K562 (cell line): ENCODE measurements around the gene UBXN6. TPM values are rescaled to one million over a fixed set of nuclear protein-coding genes. Genes with fewer than 3 reads are reported as not detected.

Source experiments
- ATAC-seq: fragments of 200-7000 bp; cut with Tn5 transposase; 3 replicates; pipeline ENCODE4 v1.9.1; 2020; ENCODE audit warnings: moderate library complexity
- BruUV-seq: library from RNA; stranded (reverse); fragments of 400-500 nt; replicated peaks from 2 replicates; lab custom pipeline; 2021; lab: Mats Ljungman, UMichigan
- CTCF ChIA-PET: fragments of 300-600 bp; formaldehyde crosslinking; extraction: SDS; loops from one replicate; lab custom pipeline; 2021; ENCODE audit warnings: low intra/inter-chr PET ratio; lab: Yijun Ruan, JAX
- POLR2A ChIA-PET: fragments of 300-600, 350-650 bp; sonication (Branson Sonifier 250); formaldehyde crosslinking; extraction: SDS; loops from one replicate; lab custom pipeline; 2021; ENCODE audit warnings: antibody characterized with exemption, inconsistent platforms; lab: Yijun Ruan, JAX
- DNase-seq, 4 experiments: peaks; one replicate each; pipeline versions ENCODE4 v3.0.0 to v3.0.0-alpha.2; 2011 to 2018; ENCODE audit warnings: low spot score in 3 of 4, mixed read lengths in 3 of 4; ENCODE audit errors: extremely low read depth in 1 of 4
- FAIRE-seq: peaks from 2 replicates; lab custom pipeline; 2011; peaks lifted over from hg19 to GRCh38; lab: Jason Lieb, UNC
- H2AFZ ChIP-seq: 2 replicates; pipeline ENCODE4 v1.6.0; 2011; ENCODE audit warnings: low read depth, low read length, control low read depth, inconsistent platforms
- H3K27ac ChIP-seq: fragments of 200-600 bp; 3 replicates; pipeline ENCODE4 v1.8.0; 2011; ENCODE audit warnings: low read depth, mild to moderate bottlenecking, control low read depth, inconsistent platforms, low read length, moderate library complexity, mixed read lengths; ENCODE audit errors: extremely low read depth
- H3K27me3 ChIP-seq, 2 experiments: fragments of 300-600 bp in 1 of 2; 2 replicates in 1 of 2; 3 replicates in 1 of 2; pipeline versions ENCODE4 v1.6.0 to v1.8.0; 2011; ENCODE audit warnings: inconsistent platforms in 2 of 2, low read length in 2 of 2, mild to moderate bottlenecking in 1 of 2, mixed read lengths in 1 of 2, moderate library complexity in 1 of 2; ENCODE audit not compliant: control insufficient read depth in 2 of 2, insufficient read depth in 2 of 2
- H3K36me3 ChIP-seq: fragments of 300-600 bp; 3 replicates; pipeline ENCODE4 v1.8.0; 2011; ENCODE audit warnings: mild to moderate bottlenecking, low read length, inconsistent platforms; ENCODE audit not compliant: control insufficient read depth, insufficient read depth
- H3K4me1 ChIP-seq, 2 experiments: fragments of 200-600 bp in 1 of 2; replicated peaks in 1 of 2; 2 replicates in 1 of 2; 3 replicates in 1 of 2; pipeline versions ENCODE4 v1.5.1 to v1.8.0; 2011; ENCODE audit warnings: inconsistent platforms in 2 of 2, low read length in 2 of 2, mild to moderate bottlenecking in 1 of 2, mixed read lengths in 1 of 2, moderate library complexity in 1 of 2; ENCODE audit not compliant: control insufficient read depth in 2 of 2, insufficient read depth in 2 of 2
- H3K4me2 ChIP-seq: 2 replicates; pipeline ENCODE4 v1.6.1; 2011; ENCODE audit warnings: low read length, control low read depth, inconsistent platforms, mixed read lengths; ENCODE audit not compliant: insufficient read depth
- H3K4me3 ChIP-seq: fragments of 200-600 bp; sonication (generic), shearing (Covaris generic); 2 replicates; pipeline ENCODE4 v1.5.1; 2016; ENCODE audit warnings: control low read depth, inconsistent platforms
- H3K79me2 ChIP-seq: fragments of 200-600 bp; 3 replicates; pipeline ENCODE4 v1.8.0; 2011; ENCODE audit warnings: low read length, inconsistent platforms; ENCODE audit not compliant: control insufficient read depth, insufficient read depth
- H3K9ac ChIP-seq, 2 experiments: 2 replicates each; pipeline versions ENCODE4 v1.6.0 to v1.6.1; 2011; ENCODE audit warnings: low read depth in 2 of 2, low read length in 2 of 2, control low read depth in 1 of 2, inconsistent platforms in 1 of 2, mild to moderate bottlenecking in 1 of 2, mixed read lengths in 1 of 2; ENCODE audit not compliant: insufficient read depth in 1 of 2
- H3K9me1 ChIP-seq: one replicate; pipeline ENCODE4 v1.6.0; 2011; ENCODE audit warnings: inconsistent platforms, mild to moderate bottlenecking, low read length, moderate library complexity; ENCODE audit not compliant: control insufficient read depth, insufficient read depth
- H3K9me3 ChIP-seq: replicated peaks from 2 replicates; pipeline ENCODE4 v1.5.1; 2011; ENCODE audit warnings: low read depth, low read length, inconsistent platforms; ENCODE audit not compliant: control insufficient read depth, insufficient read depth
- H4K20me1 ChIP-seq: replicated peaks from 2 replicates; pipeline ENCODE4 v1.6.1; 2011; ENCODE audit warnings: low read length, inconsistent platforms, mixed read lengths; ENCODE audit not compliant: control insufficient read depth, insufficient read depth
- GABPB1 ChIP-seq: sonication (generic); formaldehyde crosslinking; IDR thresholded peaks from 2 replicates; pipeline ENCODE4 v1.8.0; 2022; ENCODE audit warnings: mild to moderate bottlenecking, missing genetic modification reagents
- HDAC2 ChIP-seq: fragments of 450-650 bp; IDR thresholded peaks from 2 replicates; pipeline ENCODE4 v1.6.1; 2016; ENCODE audit warnings: mild to moderate bottlenecking
- NRF1 ChIP-seq, 2 experiments: fragments of 450-650 bp; IDR thresholded peaks in 1 of 2; conservative IDR thresholded peaks in 1 of 2; 2 replicates each; pipeline ENCODE4 v1.6.1; 2014; ENCODE audit warnings: mild to moderate bottlenecking in 2 of 2
- ZNF766 ChIP-seq: fragments of 200-800 bp; sonication (Bioruptor generic); conservative IDR thresholded peaks from 2 replicates; pipeline ENCODE4 v1.6.1; 2016; ENCODE audit warnings: missing genetic modification characterization, missing compliant biosample characterization
- WGBS: fragments of 100-300 bp; shearing (Covaris generic); methylation state at CpG from one replicate; pipeline ENCODE4 v1.1.6; 2016; ENCODE audit warnings: low coverage, mixed read lengths; ENCODE audit not compliant: insufficient coverage; ENCODE audit errors: missing lambda C conversion rate; 5-methylcytosine and 5-hydroxymethylcytosine counted together
- in situ Hi-C: fragments of 300-500 bp; cut with MboI; formaldehyde crosslinking; loops from 4 replicates; pipeline ENCODE4 v1.15.0; 2018; ENCODE audit warnings: inconsistent platforms, mixed read lengths
- intact Hi-C: fragments of 100-400 bp; cut with micrococcal nuclease; formaldehyde crosslinking; loops from 2 replicates; pipeline ENCODE4 v1.14.2; 2022
- polyA plus RNA-seq, 8 experiments: library from polyadenylated mRNA; depleted of rRNA in 4 of 8; stranded (reverse) in 5 of 8; unstranded in 3 of 8; fragments of >200 nt; fragmentation: Nextera tagmentation in 2 of 8; fragmentation: Illumina TruSeq in 1 of 8; extraction: Ambion mirVana in 2 of 8; extraction: Trizol in 1 of 8; gene quantifications; 2 replicates each; pipeline versions ENCODE4 v1.2.1 to v1.2.3, GENCODE V29; 2011 to 2014; ENCODE audit warnings: inconsistent platforms in 1 of 8, missing spikeins in 1 of 8
- total RNA-seq, 7 experiments: library from RNA; depleted of rRNA in 6 of 7; stranded (reverse); fragments of >200 nt in 6 of 7; fragmentation: Illumina TruSeq in 2 of 7; extraction: Trizol in 2 of 7; gene quantifications; 2 replicates each; pipeline versions ENCODE4 v1.2.1 to v1.2.3, GENCODE V29; 2011 to 2021; ENCODE audit warnings: low replicate concordance in 1 of 7
- TF ChIP-seq, protein P1 (sequence below): sonication (generic); formaldehyde crosslinking; IDR thresholded peaks from 2 replicates; pipeline ENCODE4 v1.8.1; 2023; ENCODE audit warnings: mild to moderate bottlenecking, missing genetic modification reagents
- TF ChIP-seq, protein P2 (sequence below): fragments of 450-650 bp; IDR thresholded peaks from one replicate; pipeline ENCODE4 v1.6.1; 2018; ENCODE audit warnings: mild to moderate bottlenecking, moderate library complexity; ENCODE audit not compliant: partially characterized antibody
- TF ChIP-seq, protein P3 (sequence below): fragments of 450-650 bp; IDR thresholded peaks from 2 replicates; pipeline ENCODE4 v1.6.1; 2016

The UBXN6 gene
- total and polyA plus RNA-seq, 9 of the 15 experiments (the other 6 are each of a cell fraction or from before 2014, with no cell fraction given) = 0.48 to 90.2 (median 29.5) TPM

DNA sequence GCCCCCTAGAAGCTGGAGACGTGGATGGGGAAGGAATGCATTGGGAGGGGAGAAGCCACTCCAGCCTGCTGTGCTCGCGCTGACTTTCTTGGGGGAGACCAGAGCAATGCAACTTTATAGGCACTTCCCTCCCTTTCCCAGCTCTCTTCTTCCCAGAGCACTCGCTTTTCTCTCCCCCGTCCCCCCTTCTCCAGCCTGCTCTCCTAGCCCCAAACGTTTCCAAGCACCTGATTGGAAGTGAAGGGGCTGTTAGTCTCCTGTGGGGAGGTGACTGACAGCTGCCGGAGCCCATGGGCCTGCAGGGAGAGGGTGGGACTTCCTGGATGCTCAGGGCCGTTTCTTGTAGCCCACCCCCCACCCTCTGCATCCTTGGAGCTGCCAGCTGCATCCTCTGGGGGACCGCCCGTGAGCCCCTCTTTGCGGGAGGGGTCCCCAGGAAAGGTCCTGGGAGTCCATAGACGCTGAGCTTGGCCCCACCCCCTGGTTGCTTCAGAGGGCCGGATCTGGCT, 17.0 kb upstream of the UBXN6 start:
- no peak for FAIRE-seq
- H3K9me1 ChIP-seq = no peaks in the 10 kb centered on the region
- TF ChIP-seq HDAC2 (no peak), ZNF766 (CRISPR knock-in tag) (no peak), NRF1 (conservative IDR thresholded peaks at IDR 0.05 in 1 of 2, IDR thresholded peaks at IDR 0.05 in 1 of 2) (no peak), GABPB1 (CRISPR knock-in tag) (peak; percentile 85)
- TF ChIP-seq, protein P1, sequence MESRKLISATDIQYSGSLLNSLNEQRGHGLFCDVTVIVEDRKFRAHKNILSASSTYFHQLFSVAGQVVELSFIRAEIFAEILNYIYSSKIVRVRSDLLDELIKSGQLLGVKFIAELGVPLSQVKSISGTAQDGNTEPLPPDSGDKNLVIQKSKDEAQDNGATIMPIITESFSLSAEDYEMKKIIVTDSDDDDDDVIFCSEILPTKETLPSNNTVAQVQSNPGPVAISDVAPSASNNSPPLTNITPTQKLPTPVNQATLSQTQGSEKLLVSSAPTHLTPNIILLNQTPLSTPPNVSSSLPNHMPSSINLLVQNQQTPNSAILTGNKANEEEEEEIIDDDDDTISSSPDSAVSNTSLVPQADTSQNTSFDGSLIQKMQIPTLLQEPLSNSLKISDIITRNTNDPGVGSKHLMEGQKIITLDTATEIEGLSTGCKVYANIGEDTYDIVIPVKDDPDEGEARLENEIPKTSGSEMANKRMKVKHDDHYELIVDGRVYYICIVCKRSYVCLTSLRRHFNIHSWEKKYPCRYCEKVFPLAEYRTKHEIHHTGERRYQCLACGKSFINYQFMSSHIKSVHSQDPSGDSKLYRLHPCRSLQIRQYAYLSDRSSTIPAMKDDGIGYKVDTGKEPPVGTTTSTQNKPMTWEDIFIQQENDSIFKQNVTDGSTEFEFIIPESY = 0 out of 2 replicates have a peak, but pooled peaks have one; percentile 0
- TF ChIP-seq, protein P2, sequence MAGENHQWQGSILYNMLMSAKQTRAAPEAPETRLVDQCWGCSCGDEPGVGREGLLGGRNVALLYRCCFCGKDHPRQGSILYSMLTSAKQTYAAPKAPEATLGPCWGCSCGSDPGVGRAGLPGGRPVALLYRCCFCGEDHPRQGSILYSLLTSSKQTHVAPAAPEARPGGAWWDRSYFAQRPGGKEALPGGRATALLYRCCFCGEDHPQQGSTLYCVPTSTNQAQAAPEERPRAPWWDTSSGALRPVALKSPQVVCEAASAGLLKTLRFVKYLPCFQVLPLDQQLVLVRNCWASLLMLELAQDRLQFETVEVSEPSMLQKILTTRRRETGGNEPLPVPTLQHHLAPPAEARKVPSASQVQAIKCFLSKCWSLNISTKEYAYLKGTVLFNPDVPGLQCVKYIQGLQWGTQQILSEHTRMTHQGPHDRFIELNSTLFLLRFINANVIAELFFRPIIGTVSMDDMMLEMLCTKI = no peak
- TF ChIP-seq, protein P3, sequence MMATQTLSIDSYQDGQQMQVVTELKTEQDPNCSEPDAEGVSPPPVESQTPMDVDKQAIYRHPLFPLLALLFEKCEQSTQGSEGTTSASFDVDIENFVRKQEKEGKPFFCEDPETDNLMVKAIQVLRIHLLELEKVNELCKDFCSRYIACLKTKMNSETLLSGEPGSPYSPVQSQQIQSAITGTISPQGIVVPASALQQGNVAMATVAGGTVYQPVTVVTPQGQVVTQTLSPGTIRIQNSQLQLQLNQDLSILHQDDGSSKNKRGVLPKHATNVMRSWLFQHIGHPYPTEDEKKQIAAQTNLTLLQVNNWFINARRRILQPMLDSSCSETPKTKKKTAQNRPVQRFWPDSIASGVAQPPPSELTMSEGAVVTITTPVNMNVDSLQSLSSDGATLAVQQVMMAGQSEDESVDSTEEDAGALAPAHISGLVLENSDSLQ = peak; percentile 98

More for the DNA sequence above, 17.0 kb upstream of the UBXN6 start:
- WGBS = 56% methylated on average over 5 of the region's 13 CpGs
- Histone ChIP-seq H3K4me2 (no peak overlapping the region), H2AFZ (no peak overlapping the region), H3K4me3 (no peak overlapping the region), H3K27ac (no peak overlapping the region), H3K27me3 (no peaks in the 10 kb centered on the region), H3K9me3 (no peaks in the 10 kb centered on the region), H3K79me2 (peaks cover 24% of the 10 kb centered on the region), H4K20me1 (peaks cover 4% of the 10 kb centered on the region; the same call in 1 of the 2 replicates), H3K4me1 (peaks cover 3 to 32% of the 10 kb centered on the region in 2 experiments; a peak in 4 of 5 replicates), H3K36me3 (peaks cover 30% of the 10 kb centered on the region; the same call in 2 of the 3 replicates), H3K9ac (peak overlapping the region in 1 of 2 experiments; percentile 68; a peak in 1 of 4 replicates)
- no TSS peak for BruUV-seq
- CTCF ChIA-PET = no interaction called here
- DNase-seq (peak; percentile 31 to 53 (median 42)), ATAC-seq (no peak)
- POLR2A ChIA-PET = interaction anchor here (0.7 kb wide), 1 partner anchor 90 kb away, joined by 5 read pairs; no protein-coding TSS in a partner anchor
- in situ Hi-C loops (no loop called here), intact Hi-C loops (no loop called here)
